GM18951 (cell line): ENCODE measurements around the gene GDPD3.
"Not testable (repeated sequence)": the region's sequence is repeated elsewhere in the genome, so short reads cannot be mapped to it uniquely, and the experiment has no call there.

Experiments
- POLR2A ChIP-seq: IDR thresholded peaks from 4 replicates; pipeline ENCODE4 v1.6.1; 2011; ENCODE audit warnings: mild to moderate bottlenecking; ENCODE audit not compliant: insufficient read length, insufficient read depth; ENCODE audit errors: extremely low read depth
- in situ Hi-C: fragments of 300-500 bp; cut with MboI; formaldehyde crosslinking; loops from one replicate; pipeline ENCODE4 v1.12.0; 2022; ENCODE audit warnings: low sequenced_read_pairs, mixed read lengths, inconsistent platforms; ENCODE audit not compliant: unreplicated experiment

The GDPD3 gene

DNA sequence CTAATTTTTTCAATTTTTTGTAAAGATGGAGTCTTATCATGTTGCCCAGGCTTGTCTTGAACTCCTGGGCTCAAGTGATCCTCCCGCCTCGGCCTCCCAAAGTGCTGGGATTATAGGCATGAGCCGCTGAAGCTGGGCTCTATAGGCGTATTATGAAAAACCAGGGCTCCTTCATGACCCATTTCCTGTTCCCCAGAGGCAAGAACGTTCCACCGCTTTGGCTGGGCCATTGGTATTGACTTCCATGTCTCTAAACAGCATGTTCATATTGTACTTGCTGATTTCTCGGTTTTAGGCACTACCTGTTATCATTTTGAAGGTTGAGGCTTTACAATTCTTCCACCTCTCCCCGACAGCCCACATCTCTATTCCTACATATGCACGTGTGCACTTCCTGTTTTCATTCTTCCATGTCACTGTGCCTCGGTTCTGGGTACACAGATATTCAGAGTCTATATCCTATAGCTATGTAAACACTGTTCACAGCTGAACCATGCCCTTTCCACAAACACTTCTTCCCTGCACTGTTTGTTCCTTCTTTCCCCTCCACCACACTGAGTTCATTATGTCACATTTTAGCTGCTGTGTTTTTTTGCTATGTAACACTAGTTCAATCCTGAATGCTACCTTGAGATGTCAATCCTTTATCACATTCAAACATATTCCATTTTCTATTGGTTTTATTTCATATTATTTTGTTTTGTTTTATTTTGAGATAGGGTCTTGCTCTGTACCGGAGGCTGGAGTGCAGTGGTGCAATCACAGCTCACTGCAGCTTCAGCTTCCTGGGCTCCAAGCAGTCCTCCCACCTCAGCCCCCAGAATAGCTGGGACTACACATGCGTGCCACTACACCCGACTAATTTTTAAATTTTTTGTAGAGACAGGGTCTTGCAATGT, 26.5 kb upstream of the GDPD3 start:
- in situ Hi-C loops: no loop called here
- TF ChIP-seq POLR2A: no peak

GRCh38 chr16:30137897-30138296, 24.6 kb upstream of the GDPD3 start:
- in situ Hi-C loops: no loop called here
- no peak for TF ChIP-seq POLR2A

DNA sequence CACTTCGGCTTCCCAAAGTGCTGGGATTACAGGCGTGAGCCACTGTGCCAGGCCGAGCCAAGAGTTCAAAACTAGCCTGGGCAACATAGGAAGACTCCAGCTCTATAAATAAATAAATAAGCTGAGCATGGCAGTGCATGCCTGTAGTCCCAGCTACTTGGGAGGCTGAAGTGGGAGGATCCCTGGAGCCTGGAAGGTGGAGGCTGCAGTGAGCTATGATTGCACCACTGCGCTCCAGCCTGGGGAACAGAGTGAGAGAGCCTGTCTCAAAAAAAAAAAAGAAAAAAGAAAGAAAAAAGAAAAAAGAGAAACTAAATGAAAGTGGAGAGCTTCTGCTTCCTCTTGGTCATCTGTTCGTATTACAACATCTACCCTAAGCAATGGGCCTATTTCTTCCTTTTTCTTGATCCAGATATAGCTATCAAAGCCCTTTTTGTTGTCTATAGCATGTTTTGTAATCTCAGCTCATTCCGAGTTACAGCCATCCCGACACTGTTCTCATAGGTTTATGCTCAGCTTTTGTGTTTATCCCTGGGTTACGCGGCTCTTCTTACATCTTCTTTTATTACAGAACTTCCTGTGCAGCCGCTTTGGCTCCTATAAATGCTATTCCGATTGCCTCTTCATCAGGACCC, 23.8 kb upstream of the GDPD3 start:
- no peak for TF ChIP-seq POLR2A
- in situ Hi-C loops: no loop called here

GRCh38 chr16:30132591-30132990, 19.3 kb upstream of the GDPD3 start:
- TF ChIP-seq POLR2A: no peak
- in situ Hi-C loops: no loop called here

DNA sequence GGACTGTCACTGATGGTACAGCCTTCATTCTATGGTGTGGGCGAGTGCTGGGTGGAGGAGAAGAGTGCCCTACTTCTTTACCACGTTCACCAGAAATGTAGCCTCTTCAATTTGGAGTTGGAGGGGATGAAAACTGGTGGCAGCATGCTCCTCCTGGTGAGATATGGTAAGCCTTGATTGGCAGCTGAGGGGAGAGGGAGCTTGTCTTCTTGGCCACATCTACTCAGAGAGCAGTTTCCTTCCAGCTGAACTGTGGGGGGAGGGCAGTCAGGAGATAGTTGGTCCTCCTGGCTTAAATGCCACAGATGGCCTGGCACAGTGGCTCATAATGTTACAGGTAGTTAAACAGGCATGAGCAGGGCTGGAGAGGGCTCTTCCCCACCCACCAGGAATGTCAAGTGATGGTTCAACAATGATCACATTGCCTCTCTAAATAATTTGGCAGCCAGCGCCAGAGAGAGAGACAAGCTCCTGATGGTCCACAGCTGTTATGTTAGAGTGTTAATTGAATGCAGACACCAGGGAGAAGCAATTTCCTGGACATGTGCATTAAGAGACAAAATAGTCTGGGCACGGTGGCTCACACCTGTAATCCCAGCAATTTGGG, 18.6 kb upstream of the GDPD3 start:
- in situ Hi-C loops: no loop called here
- no peak for TF ChIP-seq POLR2A

DNA sequence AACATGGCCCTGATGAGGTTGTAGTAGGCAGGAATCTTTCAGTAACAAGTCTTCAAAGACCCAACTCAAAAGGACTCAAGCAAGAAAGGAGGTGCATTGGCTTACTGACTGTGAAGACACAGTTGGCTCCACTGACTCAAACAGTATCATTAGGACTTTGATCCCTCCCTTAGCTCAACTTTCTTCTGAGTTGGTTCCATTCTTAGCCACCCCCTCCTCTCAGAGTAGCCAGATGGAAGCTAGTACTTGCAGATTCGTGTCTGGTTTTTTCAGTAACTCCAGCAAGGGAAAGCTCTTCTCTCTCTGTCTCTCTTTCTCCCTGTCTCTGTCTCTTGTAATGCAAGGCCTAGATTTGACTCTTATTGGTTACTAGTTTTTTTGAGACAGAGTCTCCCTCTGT, 14.7 kb upstream of the GDPD3 start:
- in situ Hi-C loops: no loop called here

DNA sequence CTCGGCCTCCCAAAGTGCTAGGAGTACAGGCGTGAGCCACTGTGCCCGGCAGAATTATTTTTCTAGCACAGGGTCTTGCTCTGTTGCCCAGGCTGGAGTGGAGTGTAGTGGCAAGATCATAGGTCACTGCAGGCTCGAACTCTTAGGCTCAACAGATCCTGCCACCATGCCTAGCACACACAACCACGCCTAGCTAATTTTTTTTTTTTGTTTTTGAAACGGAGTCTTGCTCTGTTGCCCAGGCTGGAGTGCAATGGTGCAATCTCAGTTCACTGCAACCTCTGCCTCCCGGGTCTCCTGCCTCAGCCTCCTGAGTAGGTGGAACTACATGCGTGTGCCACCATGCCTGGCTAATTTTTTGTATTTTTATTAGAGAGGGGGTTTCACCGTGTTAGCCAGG, 12.4 kb upstream of the GDPD3 start:
- in situ Hi-C loops: not testable (repeated sequence)

More for the DNA sequence above, 14.7 kb upstream of the GDPD3 start:
- no peak for TF ChIP-seq POLR2A

DNA sequence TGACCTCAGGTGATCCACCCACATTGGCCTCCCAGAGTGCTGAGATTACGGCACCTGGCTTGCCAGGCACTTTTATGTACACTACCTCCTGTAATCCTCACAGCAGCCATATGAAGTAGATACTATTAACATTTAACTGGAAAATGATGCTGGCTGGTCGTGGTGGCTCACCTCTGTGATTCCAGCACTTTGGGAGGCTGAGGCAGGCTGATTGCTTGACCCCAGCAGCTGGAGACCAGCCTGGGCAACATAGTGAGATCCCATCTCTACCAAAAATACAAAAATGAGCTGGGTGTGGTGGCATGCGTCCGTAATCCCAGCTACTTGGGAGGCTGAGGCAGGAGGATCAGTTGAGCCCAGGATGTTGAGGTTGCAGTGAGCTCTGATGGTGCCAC, 11.6 kb upstream of the GDPD3 start:
- no peak for TF ChIP-seq POLR2A
- in situ Hi-C loops: loop anchor here (25.0 kb wide), 1 partner anchor 663 kb away; the partner anchor contains the start of genes BOLA2, SLX1B and SULT1A4

DNA sequence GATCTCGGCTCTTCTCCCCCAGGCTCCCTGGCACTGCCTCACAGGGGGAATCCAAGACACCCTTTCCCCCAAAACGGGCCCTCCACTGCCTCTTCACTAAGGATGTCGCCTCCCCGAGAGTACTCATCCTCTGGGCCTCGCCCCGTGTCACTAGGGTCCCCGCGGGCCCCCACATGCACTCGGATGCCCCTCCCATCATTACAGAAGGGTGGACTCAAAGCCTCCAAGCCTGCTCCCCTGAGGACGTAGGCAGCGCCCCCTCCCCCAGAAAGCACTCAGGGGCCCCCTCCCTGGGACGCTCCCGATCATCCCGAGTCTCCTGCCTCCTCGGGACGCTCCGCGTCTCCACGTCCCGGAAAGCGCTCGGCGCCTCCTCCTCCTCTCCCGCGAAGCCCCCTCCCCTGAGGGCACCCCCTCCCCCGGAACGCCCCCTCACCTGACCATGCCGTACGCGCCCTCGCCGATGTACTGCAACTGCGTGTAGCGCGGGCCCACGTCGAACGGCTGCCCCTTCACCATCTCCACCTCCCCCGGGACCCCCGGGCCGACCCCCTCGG, 9.3 kb upstream of the GDPD3 start:
- in situ Hi-C loops: loop anchor here (25.0 kb wide), 1 partner anchor 660 kb away; the partner anchor contains the start of genes BOLA2, SLX1B and SULT1A4
- TF ChIP-seq POLR2A: no peak

DNA sequence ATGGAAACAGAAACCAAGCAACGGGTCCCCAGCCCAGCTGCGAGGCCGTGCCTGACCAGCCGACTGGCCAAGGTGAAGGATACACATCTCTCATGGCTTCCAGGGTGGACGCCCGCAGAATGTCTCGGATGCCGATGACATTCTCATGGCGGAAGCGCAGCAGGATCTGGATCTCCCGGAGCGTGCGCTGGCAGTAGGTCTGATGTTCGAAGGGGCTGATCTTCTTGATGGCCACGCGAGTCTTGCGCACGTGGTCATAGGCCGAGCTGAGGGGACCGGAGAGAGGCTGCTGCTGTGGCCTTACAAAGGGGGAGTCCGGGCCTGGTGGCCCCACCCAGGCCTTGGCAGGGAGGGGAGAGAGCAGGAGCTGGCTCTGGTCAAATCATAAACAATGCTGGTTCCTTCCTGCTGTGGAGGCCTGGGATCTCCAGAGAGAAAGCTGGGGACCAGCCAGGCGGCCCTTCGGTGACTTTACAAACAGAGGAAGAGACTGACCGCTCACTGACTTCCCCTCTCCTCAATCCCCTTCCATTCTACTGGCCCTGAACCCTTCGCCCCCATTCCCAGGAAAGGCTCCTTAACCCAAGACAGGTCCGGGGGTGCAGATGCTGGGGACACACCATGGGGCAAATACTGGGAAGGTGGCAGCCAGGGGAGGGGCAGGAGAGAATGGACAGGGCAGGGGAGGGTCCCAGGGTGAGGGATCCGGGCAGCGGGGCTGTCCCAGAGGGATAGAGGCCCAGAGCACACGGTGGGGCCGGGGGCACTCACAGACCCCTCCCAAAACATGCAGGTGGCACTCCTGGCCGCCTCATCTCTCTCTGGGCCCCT, 8.6 kb upstream of the GDPD3 start:
- in situ Hi-C loops: loop anchor here (25.0 kb wide), 1 partner anchor 660 kb away; the partner anchor contains the start of genes BOLA2, SLX1B and SULT1A4
- no peak for TF ChIP-seq POLR2A

DNA sequence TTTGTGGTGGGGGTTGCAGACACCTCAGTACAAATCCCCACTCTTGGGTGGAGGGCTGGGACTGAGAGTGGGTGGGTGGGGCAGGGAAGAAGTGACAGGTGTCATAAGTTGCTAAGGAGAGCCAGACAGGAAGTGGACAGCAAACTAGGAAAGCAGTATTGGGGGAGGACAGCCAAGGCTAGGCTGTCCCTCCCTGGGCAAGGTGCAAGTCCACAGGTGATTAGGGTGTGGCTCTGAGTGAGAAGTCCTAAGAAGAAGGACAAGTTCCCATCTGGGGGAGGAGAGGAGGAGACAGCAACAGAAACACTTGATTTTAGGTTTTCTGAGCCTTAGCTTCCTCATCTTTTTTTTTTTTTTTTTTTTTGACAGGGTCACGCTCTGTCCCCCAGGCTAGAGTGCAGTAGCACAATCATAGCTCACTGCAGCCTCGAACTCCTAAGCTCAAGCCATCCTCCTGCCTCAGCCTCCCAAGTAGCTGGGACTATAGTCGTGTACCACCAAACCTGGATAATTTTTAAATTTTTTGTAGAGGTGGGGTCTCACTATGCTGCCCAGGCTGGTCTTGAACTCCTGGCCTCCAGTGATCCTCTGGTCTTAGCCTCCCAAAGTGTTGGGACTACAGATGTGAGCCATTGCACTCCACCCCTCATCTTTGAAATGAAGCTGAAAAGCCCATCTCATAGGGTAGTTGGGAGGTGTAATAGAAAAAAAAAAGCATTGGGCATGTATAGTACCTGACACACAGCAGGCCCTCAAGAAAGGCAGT, 7.2 kb upstream of the GDPD3 start:
- in situ Hi-C loops: loop anchor here (25.0 kb wide), 1 partner anchor 658 kb away; the partner anchor contains the start of genes BOLA2, SLX1B and SULT1A4
- no peak for TF ChIP-seq POLR2A

GRCh38 chr16:30119428-30119827, 6.1 kb upstream of the GDPD3 start:
- TF ChIP-seq POLR2A: no peak
- in situ Hi-C loops: loop anchor here (25.0 kb wide), 1 partner anchor 657 kb away; the partner anchor contains the start of genes BOLA2, SLX1B and SULT1A4

- in situ Hi-C loops: loop anchor here (25.0 kb wide), 1 partner anchor 655 kb away; the partner anchor contains the start of genes BOLA2, SLX1B and SULT1A4
- TF ChIP-seq POLR2A: no peak
Measured at GRCh38 chr16:30117768-30118167, 4.4 kb upstream of the GDPD3 start.
